Spleen (tissue), 11 donors: ENCODE data around the gene UTS2B. TPM values are rescaled to one million over a fixed set of nuclear protein-coding genes. Genes with fewer than 3 reads are reported as not detected.

Source experiments
- DNase-seq: peaks from one replicate; pipeline ENCODE4 v3.0.0-alpha.2; 2020
- H3K27ac ChIP-seq, 8 donors: fragments of 200-600 bp; sonication (generic) in 7 of 8; 1 replicate in 4 of 8; 2 replicates in 4 of 8; pipeline versions ENCODE4 v1.5.0 to v1.8.0; 2016 to 2021; ENCODE audit warnings: inconsistent platforms in 4 of 8, mild to moderate bottlenecking in 4 of 8, moderate library complexity in 1 of 8
- H3K27me3 ChIP-seq, 7 donors: fragments of 200-600 bp; sonication (generic) in 6 of 7; replicated peaks in 1 of 7; 1 replicate in 4 of 7; 2 replicates in 3 of 7; pipeline versions ENCODE4 v1.5.0 to v1.8.0; 2016 to 2021; ENCODE audit warnings: inconsistent platforms in 3 of 7, mild to moderate bottlenecking in 1 of 7
- H3K36me3 ChIP-seq, 6 donors: fragments of 200-600 bp; sonication (generic) in 5 of 6; 1 replicate in 4 of 6; 2 replicates in 2 of 6; pipeline versions ENCODE4 v1.5.0 to v1.8.0; 2016 to 2021; ENCODE audit warnings: inconsistent platforms in 2 of 6
- H3K4me1 ChIP-seq, 6 donors: fragments of 200-600 bp; sonication (generic) in 5 of 6; 1 replicate in 3 of 6; 2 replicates in 3 of 6; pipeline versions ENCODE4 v1.5.0 to v1.8.0; 2016 to 2021; ENCODE audit warnings: inconsistent platforms in 3 of 6
- H3K4me3 ChIP-seq, 8 donors: fragments of 200-600 bp; sonication (generic) in 7 of 8; 1 replicate in 4 of 8; 2 replicates in 4 of 8; pipeline versions ENCODE4 v1.5.0 to v1.8.0; 2016 to 2021; ENCODE audit warnings: inconsistent platforms in 4 of 8, mild to moderate bottlenecking in 4 of 8, moderate library complexity in 2 of 8
- H3K9me3 ChIP-seq, 8 donors: fragments of 200-600 bp; sonication (generic) in 7 of 8; 1 replicate in 4 of 8; 2 replicates in 4 of 8; pipeline versions ENCODE4 v1.5.0 to v1.8.0; 2016 to 2021; ENCODE audit warnings: inconsistent platforms in 4 of 8
- CTCF ChIP-seq, 11 experiments: fragments of 200-600 bp in 7 of 11; fragments of 450-650 bp in 4 of 11; sonication (generic) in 4 of 11; IDR thresholded peaks in 8 of 11; conservative IDR thresholded peaks in 3 of 11; 1 replicate in 7 of 11; 2 replicates in 4 of 11; pipeline versions ENCODE4 v1.4.0 to v1.8.0; 2016 to 2021; ENCODE audit warnings: antibody characterized with exemption in 11 of 11, inconsistent platforms in 4 of 11, mild to moderate bottlenecking in 1 of 11
- POLR2A ChIP-seq, 3 donors: fragments of 450-650 bp; IDR thresholded peaks; one replicate each; pipeline ENCODE4 v1.5.1; 2017; ENCODE audit warnings: antibody characterized with exemption in 3 of 3, mild to moderate bottlenecking in 1 of 3
- POLR2AphosphoS5 ChIP-seq, 3 donors: sonication (generic); formaldehyde crosslinking; IDR thresholded peaks; one replicate each; pipeline ENCODE4 v1.5.1; 2017; ENCODE audit warnings: antibody characterized with exemption in 3 of 3
- WGBS, 5 donors: extraction: QIAGEN DNeasy Blood & Tissue Kit in 3 of 5; methylation state at CpG; one replicate each; pipeline versions ENCODE4 v1.1.5 to v1.1.7; 2013 to 2018; 5-methylcytosine and 5-hydroxymethylcytosine counted together
- intact Hi-C: fragments of 100-400 bp; cut with DNase I; formaldehyde crosslinking; loops from one replicate; pipeline ENCODE4 v1.15.0; 2023; ENCODE audit warnings: low total_unique reads
- polyA plus RNA-seq, 3 donors: library from polyadenylated mRNA; stranded (reverse); fragments of 200-250 nt; gene quantifications; one replicate each; pipeline ENCODE4 v1.2.1, GENCODE V29; 2013
- total RNA-seq, 7 donors: library from RNA; depleted of rRNA in 3 of 7; stranded (reverse); fragments of >200 nt in 3 of 7; fragmentation: NEBNext Ultra II Directional in 4 of 7; extraction: Animal tissue kit (Norgen Biotek cat#: 25700) in 4 of 7; gene quantifications; one replicate each; pipeline versions ENCODE4 v1.1.0 to v1.2.1, GENCODE V29; 2016 to 2021
- donor health status: healthy with polysubstance abuse.
- donor health status: DM: no; HTN: no; CAD: no; lungs with moderate emphysema.
- donor health status: DM: no; HTN: no; CAD: no.
- donor health status: Bipolar disorder and iron deficiency.
- donor health status: healthy.
- donor health status: DM: no; HTN: no; CAD: no.
- donor health status: DM: yes; HTN: yes; CAD: no.

UTS2B gene
- total and polyA plus RNA-seq, 10 donors = 0.20 to 3.2 (median 0.54) TPM; not detected in 1

DNA sequence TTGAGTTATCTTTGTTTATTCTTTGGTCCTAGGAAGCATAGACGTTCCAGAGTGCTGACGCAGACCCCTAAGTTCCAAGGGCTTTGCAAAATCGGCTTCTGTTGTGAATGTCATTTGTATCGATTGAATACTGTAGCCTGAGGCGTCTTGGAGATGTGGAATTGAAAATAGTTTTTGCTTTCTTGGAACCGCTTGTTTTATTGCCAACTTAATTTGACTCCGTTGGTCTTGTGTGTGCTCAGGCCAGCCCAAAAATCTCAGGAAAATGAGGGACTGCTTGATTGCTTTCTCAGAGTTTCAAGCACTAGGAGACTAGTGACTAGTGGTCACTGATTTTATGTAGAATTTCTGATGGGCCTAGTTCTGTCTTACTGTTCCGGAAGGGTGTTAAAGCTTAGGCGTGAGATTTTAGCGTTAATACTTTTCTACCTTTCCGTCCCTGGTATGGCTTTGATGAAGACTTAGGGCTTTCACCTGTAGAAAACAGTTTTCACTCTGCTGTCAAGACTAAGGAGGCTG, 263 bp upstream of the UTS2B start:
- no peak for DNase-seq
- H3K9me3 ChIP-seq = no peaks in the 10 kb centered on the region
- H3K27ac ChIP-seq = peak overlapping the region; percentile 93 to 98 (median 96)
- intact Hi-C loops = no loop called here
- H3K27me3 ChIP-seq = peaks cover 0 to 10% (median 0%) of the 10 kb centered on the region in 7 donors
- TF ChIP-seq POLR2A (IDR thresholded peaks at IDR 0.05) (no peak), CTCF (IDR thresholded peaks at IDR 0.05 in 8 of 11, conservative IDR thresholded peaks at IDR 0.05 in 3 of 11) (no peak), POLR2AphosphoS5 (IDR thresholded peaks at IDR 0.05) (no peak)
- WGBS, 5 donors = 41 to 60% (median 54%) methylated on average over 11 of the region's 11 CpGs
- H3K4me3 ChIP-seq = peak overlapping the region; percentile 51 to 90 (median 64)
- no peaks in the 10 kb centered on the region for H3K36me3 ChIP-seq
- peaks cover 25 to 73% (median 62%) of the 10 kb centered on the region in 6 donors for H3K4me1 ChIP-seq

DNA sequence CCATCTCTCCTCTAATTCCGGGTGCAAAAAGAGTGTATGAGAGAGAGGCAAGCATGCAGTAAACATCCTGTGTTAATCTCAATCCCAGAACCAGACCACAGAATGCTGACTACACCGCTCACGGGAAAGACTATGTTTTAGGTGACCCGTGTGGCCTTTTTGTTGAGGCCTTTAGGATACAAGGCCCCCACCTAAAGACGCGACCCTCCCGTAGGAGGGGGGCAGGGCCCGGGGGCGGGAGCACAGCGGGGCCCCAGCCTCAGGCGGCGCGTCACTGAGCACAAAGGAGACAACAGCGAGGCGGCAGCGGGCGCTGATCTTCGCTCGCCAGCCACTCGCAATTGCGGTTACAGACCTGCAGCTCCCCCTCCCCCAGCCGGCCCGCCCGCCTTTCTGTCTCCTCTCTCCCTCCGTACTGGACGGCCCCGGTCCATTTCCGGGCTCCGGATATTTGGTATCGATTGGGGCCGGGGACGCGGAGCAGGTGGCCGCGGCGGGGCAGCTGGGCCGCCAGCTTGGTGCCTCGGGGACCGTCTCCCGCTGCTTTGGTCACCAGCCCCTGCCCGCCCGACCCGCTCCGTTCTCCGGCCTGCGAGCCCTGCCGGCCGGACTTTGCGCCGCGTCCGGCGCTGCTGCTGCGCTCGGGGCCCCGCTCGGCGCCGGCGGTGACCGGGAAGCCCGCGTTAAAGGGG, 1.2 kb downstream of the UTS2B start, which contains the start of gene CCDC50:
CCDC50 (plus strand) TSS at position 433 of the 692 bp plus-strand sequence. CDS start 281 bp downstream, outside the sequence.
- Histone ChIP-seq H3K4me1 (peaks cover 12 to 58% (median 48%) of the 10 kb centered on the region in 6 donors), H3K36me3 (no peaks in the 10 kb centered on the region), H3K27me3 (peaks cover 0 to 10% (median 0%) of the 10 kb centered on the region in 7 donors), H3K27ac (peak within 1 kb of the TSS; percentile 93 to 98 (median 96)), H3K9me3 (no peaks in the 10 kb centered on the region), H3K4me3 (peak within 1 kb of the TSS; percentile 51 to 90 (median 64))
- 0 to 2% (median 1%) methylated on average over 42 to 63 of the region's 63 CpGs for WGBS, 5 donors
- intact Hi-C loops = loop anchor here (10.0 kb wide), 1 partner anchor 66 kb away; no protein-coding TSS in a partner anchor
- TF ChIP-seq POLR2AphosphoS5 (IDR thresholded peaks at IDR 0.05) (peak; percentile 86 to 90 (median 88)), CTCF (IDR thresholded peaks at IDR 0.05 in 8 of 11, conservative IDR thresholded peaks at IDR 0.05 in 3 of 11) (peak in 1 of 11 experiments; percentile 8), POLR2A (IDR thresholded peaks at IDR 0.05) (peak in 1 of 3 donors; percentile 43)
- peak; percentile 94 for DNase-seq

- WGBS, 5 donors = 53 to 69% (median 60%) methylated on average over 9 of the region's 9 CpGs
- TF ChIP-seq POLR2A (IDR thresholded peaks at IDR 0.05) (no peak), POLR2AphosphoS5 (IDR thresholded peaks at IDR 0.05) (no peak), CTCF (IDR thresholded peaks at IDR 0.05 in 8 of 11, conservative IDR thresholded peaks at IDR 0.05 in 3 of 11) (no peak)
- Histone ChIP-seq H3K27me3 (peaks cover 0 to 10% (median 0%) of the 10 kb centered on the region in 7 donors), H3K27ac (peak overlapping the region; percentile 93 to 98 (median 96)), H3K36me3 (no peaks in the 10 kb centered on the region), H3K4me1 (peaks cover 12 to 52% (median 41%) of the 10 kb centered on the region in 6 donors), H3K4me3 (peak overlapping the region in 7 of 8 donors; percentile 59 to 90 (median 67)), H3K9me3 (no peaks in the 10 kb centered on the region)
- intact Hi-C loops = loop anchor here (10.0 kb wide), 1 partner anchor 66 kb away; no protein-coding TSS in a partner anchor
- no peak for DNase-seq
Measured at GRCh38 chr3:191328383-191328961, 1.9 kb downstream of the UTS2B start.
